SHP77 treated with DMSO at 0.1 percent for 48 hours (cell line): ENCODE measurements around the gene SPAG16.
"Not testable (repeated sequence)": the region's sequence is repeated elsewhere in the genome, so short reads cannot be mapped to it uniquely, and the experiment has no call there.

Experiments
- DNase-seq: peaks from one replicate; lab custom pipeline; 2025; lab: John Stamatoyannopoulos, UW

SPAG16 gene

GRCh38 chr2:214004463-214004862 is 720.2 kb downstream of the SPAG16 start:
- no peak for DNase-seq

GRCh38 chr2:214005337-214005736 is 721.1 kb downstream of the SPAG16 start:
- no peak for DNase-seq

- no peak for DNase-seq
These were observed 722.3 kb downstream of the SPAG16 start for GRCh38 chr2:214006601-214007000.

- DNase-seq: no peak
These were observed 727.4 kb downstream of the SPAG16 start for GRCh38 chr2:214011676-214012075.

- no peak for DNase-seq
These were observed 730.4 kb downstream of the SPAG16 start for GRCh38 chr2:214014551-214015220.

GRCh38 chr2:214019229-214019972 is 735.1 kb downstream of the SPAG16 start:
- DNase-seq: no peak

- DNase-seq: no peak
These were observed 735.7 kb downstream of the SPAG16 start for GRCh38 chr2:214019973-214020345.

GRCh38 chr2:214029190-214029589 is 744.9 kb downstream of the SPAG16 start:
- DNase-seq: no peak

- DNase-seq: no peak
These were observed 747.3 kb downstream of the SPAG16 start for GRCh38 chr2:214031566-214031965.

- DNase-seq: no peak
These were observed 750.2 kb downstream of the SPAG16 start for GRCh38 chr2:214034417-214034816.

- DNase-seq: no peak
These were observed 751.0 kb downstream of the SPAG16 start for GRCh38 chr2:214035091-214035852.

GRCh38 chr2:214035921-214036320 is 751.7 kb downstream of the SPAG16 start:
- no peak for DNase-seq

- DNase-seq: no peak
These were observed 753.9 kb downstream of the SPAG16 start for GRCh38 chr2:214038186-214038585.

GRCh38 chr2:214050731-214051130 is 766.5 kb downstream of the SPAG16 start:
- DNase-seq: no peak

- DNase-seq: no peak
These were observed 767.3 kb downstream of the SPAG16 start for GRCh38 chr2:214051585-214051984.

GRCh38 chr2:214052235-214052634 is 768.0 kb downstream of the SPAG16 start:
- DNase-seq: no peak

GRCh38 chr2:214057986-214058385 is 773.7 kb downstream of the SPAG16 start:
- no peak for DNase-seq

- not testable (repeated sequence) for DNase-seq
These were observed 778.0 kb downstream of the SPAG16 start for GRCh38 chr2:214062279-214062678.

GRCh38 chr2:214064471-214064870 is 780.2 kb downstream of the SPAG16 start:
- DNase-seq: no peak

- no peak for DNase-seq
These were observed 782.6 kb downstream of the SPAG16 start for GRCh38 chr2:214066862-214067261.

GRCh38 chr2:214069254-214069653 is 785.0 kb downstream of the SPAG16 start:
- DNase-seq: no peak

- DNase-seq: no peak
These were observed 791.2 kb downstream of the SPAG16 start for GRCh38 chr2:214075456-214075855.

GRCh38 chr2:214076527-214076926 is 792.3 kb downstream of the SPAG16 start:
- no peak for DNase-seq
